Body of pancreas (tissue), 4 donors: ENCODE data around the gene LDLR. TPM values are rescaled to one million over a fixed set of nuclear protein-coding genes. Genes with fewer than 3 reads are reported as not detected.
"Not testable (repeated sequence)": the region's sequence is repeated elsewhere in the genome, so short reads cannot be mapped to it uniquely, and the experiment has no call there.

Experiments used
- ATAC-seq: fragments of 150-250 bp; one replicate; pipeline ENCODE4 v1.9.1; 2016
- DNase-seq, 4 donors: peaks; one replicate each; pipeline ENCODE4 v3.0.0-alpha.2; 2019
- H3K27ac ChIP-seq, 4 donors: fragments of 200-600 bp; sonication (generic); 1 replicate in 3 of 4; 2 replicates in 1 of 4; pipeline versions ENCODE4 v1.5.1 to v1.6.1; 2016 to 2019; ENCODE audit warnings: mild to moderate bottlenecking in 1 of 4, mixed read lengths in 1 of 4, moderate library complexity in 1 of 4
- H3K27me3 ChIP-seq, 2 donors: fragments of 200-600 bp; sonication (generic); one replicate each; pipeline ENCODE4 v1.6.0; 2016; ENCODE audit warnings: mild to moderate bottlenecking in 1 of 2
- H3K36me3 ChIP-seq, 2 donors: fragments of 200-600 bp; sonication (generic); replicated peaks in 1 of 2; 2 replicates each; pipeline ENCODE4 v1.5.1; 2016; ENCODE audit warnings: low read depth in 2 of 2; ENCODE audit not compliant: insufficient read depth in 1 of 2
- H3K4me1 ChIP-seq: fragments of 200-600 bp; sonication (generic); one replicate; pipeline ENCODE4 v1.6.0; 2016
- H3K4me3 ChIP-seq, 2 donors: fragments of 200-600 bp; sonication (generic); 1 replicate in 1 of 2; 2 replicates in 1 of 2; pipeline ENCODE4 v1.5.1; 2016 to 2019
- H3K9me3 ChIP-seq, 3 donors: fragments of 200-600 bp; sonication (generic); 1 replicate in 2 of 3; 2 replicates in 1 of 3; pipeline ENCODE4 v1.5.1; 2016
- POLR2A ChIP-seq, 3 donors: fragments of 450-650 bp; IDR thresholded peaks; one replicate each; pipeline ENCODE4 v1.6.1; 2016; ENCODE audit warnings: antibody characterized with exemption in 3 of 3, mild to moderate bottlenecking in 2 of 3
- WGBS, 2 donors: methylation state at CpG; one replicate each; pipeline ENCODE4 v1.1.5; 2017; 5-methylcytosine and 5-hydroxymethylcytosine counted together
- intact Hi-C: fragments of 100-400 bp; cut with DNase I; formaldehyde crosslinking; loops from one replicate; pipeline ENCODE4 v1.15.1; 2023
- total RNA-seq, 2 donors: library from RNA; depleted of rRNA; stranded (reverse); fragments of >200 nt; gene quantifications; one replicate each; pipeline ENCODE4 v1.1.0, GENCODE V29; 2016
- TF ChIP-seq, protein P1 (sequence below), 7 experiments: fragments of 450-650 bp in 4 of 7; fragments of 200-600 bp in 3 of 7; sonication (generic) in 3 of 7; IDR thresholded peaks; one replicate each; pipeline ENCODE4 v1.5.1; 2016 to 2019; ENCODE audit warnings: antibody characterized with exemption in 7 of 7

The LDLR gene
- total RNA-seq, 2 donors from 2014 or later: 18.9 to 105 TPM

GRCh38 chr19:11100049-11100448 is 10.8 kb downstream of the LDLR start:
- intact Hi-C loops: loop anchor here (10.0 kb wide), 1 partner anchor 165 kb away; no protein-coding TSS in a partner anchor
- H3K36me3 ChIP-seq: peaks cover 6 to 21% of the 10 kb centered on the region in 2 donors
- no peaks in the 10 kb centered on the region for H3K9me3 ChIP-seq
- no peaks in the 10 kb centered on the region for H3K27me3 ChIP-seq
- ATAC-seq (no peak), DNase-seq (no peak)
- no peak overlapping the region for H3K27ac ChIP-seq
- TF ChIP-seq POLR2A (IDR thresholded peaks at IDR 0.05): no peak
- TF ChIP-seq, protein P1, sequence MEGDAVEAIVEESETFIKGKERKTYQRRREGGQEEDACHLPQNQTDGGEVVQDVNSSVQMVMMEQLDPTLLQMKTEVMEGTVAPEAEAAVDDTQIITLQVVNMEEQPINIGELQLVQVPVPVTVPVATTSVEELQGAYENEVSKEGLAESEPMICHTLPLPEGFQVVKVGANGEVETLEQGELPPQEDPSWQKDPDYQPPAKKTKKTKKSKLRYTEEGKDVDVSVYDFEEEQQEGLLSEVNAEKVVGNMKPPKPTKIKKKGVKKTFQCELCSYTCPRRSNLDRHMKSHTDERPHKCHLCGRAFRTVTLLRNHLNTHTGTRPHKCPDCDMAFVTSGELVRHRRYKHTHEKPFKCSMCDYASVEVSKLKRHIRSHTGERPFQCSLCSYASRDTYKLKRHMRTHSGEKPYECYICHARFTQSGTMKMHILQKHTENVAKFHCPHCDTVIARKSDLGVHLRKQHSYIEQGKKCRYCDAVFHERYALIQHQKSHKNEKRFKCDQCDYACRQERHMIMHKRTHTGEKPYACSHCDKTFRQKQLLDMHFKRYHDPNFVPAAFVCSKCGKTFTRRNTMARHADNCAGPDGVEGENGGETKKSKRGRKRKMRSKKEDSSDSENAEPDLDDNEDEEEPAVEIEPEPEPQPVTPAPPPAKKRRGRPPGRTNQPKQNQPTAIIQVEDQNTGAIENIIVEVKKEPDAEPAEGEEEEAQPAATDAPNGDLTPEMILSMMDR (IDR thresholded peaks at IDR 0.05): no peak
- no peak overlapping the region for H3K4me3 ChIP-seq
- 83 to 88% methylated on average over 12 of the region's 12 CpGs for WGBS, 2 donors
- peaks cover 16% of the 10 kb centered on the region for H3K4me1 ChIP-seq

DNA sequence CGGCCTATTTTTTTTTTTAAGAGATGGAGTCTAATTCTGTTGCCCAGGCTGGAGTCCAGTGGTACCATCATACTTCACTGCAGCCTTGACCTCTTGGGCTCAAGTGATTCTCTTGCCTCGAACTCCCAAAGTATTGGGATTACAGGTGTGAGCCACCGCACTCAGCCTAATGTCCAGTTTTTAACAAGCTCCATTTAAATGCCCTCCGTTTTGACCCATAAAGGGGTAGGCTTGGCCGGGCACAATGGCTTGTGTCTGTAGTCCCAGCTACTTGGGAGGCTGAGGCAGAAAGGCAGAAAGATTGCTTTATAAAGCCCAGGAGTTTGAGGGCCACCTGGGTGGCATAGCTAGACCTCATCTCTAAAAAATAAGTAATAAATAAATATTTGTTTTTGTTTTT is 11.8 kb downstream of the LDLR start:
- Histone ChIP-seq H3K4me1 (peaks cover 6% of the 10 kb centered on the region), H3K9me3 (no peaks in the 10 kb centered on the region), H3K36me3 (peaks cover 7 to 28% of the 10 kb centered on the region in 2 donors), H3K27ac (no peak overlapping the region), H3K27me3 (no peaks in the 10 kb centered on the region), H3K4me3 (no peak overlapping the region)
- no peak for ATAC-seq
- DNase-seq: no peak
- TF ChIP-seq POLR2A (IDR thresholded peaks at IDR 0.05): no peak
- TF ChIP-seq, protein P1 (IDR thresholded peaks at IDR 0.05): no peak
- WGBS, 2 donors: 83 to 95% methylated on average over 5 of the region's 5 CpGs
- intact Hi-C loops: loop anchor here (10.0 kb wide), 1 partner anchor 166 kb away; no protein-coding TSS in a partner anchor

GRCh38 chr19:11102944-11103343 is 13.7 kb downstream of the LDLR start:
- TF ChIP-seq, protein P1 (IDR thresholded peaks at IDR 0.05): no peak
- TF ChIP-seq POLR2A (IDR thresholded peaks at IDR 0.05): no peak
- no peak for DNase-seq
- peak; percentile 21 for ATAC-seq
- H3K4me3 ChIP-seq: no peak overlapping the region
- H3K27me3 ChIP-seq: no peaks in the 10 kb centered on the region
- H3K4me1 ChIP-seq: no peaks in the 10 kb centered on the region
- H3K27ac ChIP-seq: no peak overlapping the region
- no peaks in the 10 kb centered on the region for H3K9me3 ChIP-seq
- 78 to 87% methylated on average over 15 to 16 of the region's 16 CpGs for WGBS, 2 donors
- peaks cover 26 to 38% of the 10 kb centered on the region in 2 donors for H3K36me3 ChIP-seq
- intact Hi-C loops: loop anchor here (10.0 kb wide), 1 partner anchor 168 kb away; no protein-coding TSS in a partner anchor

- intact Hi-C loops: loop anchor here (10.0 kb wide), 1 partner anchor 169 kb away; no protein-coding TSS in a partner anchor
- peaks cover 26 to 42% of the 10 kb centered on the region in 2 donors for H3K36me3 ChIP-seq
- H3K4me1 ChIP-seq, H3K27ac ChIP-seq, ATAC-seq, H3K4me3 ChIP-seq, H3K9me3 ChIP-seq, DNase-seq, H3K27me3 ChIP-seq: not testable (repeated sequence)
- 76 to 90% methylated on average over 9 to 10 of the region's 10 CpGs for WGBS, 2 donors
These were observed 14.4 kb downstream of the LDLR start for GRCh38 chr19:11103667-11104066.

DNA sequence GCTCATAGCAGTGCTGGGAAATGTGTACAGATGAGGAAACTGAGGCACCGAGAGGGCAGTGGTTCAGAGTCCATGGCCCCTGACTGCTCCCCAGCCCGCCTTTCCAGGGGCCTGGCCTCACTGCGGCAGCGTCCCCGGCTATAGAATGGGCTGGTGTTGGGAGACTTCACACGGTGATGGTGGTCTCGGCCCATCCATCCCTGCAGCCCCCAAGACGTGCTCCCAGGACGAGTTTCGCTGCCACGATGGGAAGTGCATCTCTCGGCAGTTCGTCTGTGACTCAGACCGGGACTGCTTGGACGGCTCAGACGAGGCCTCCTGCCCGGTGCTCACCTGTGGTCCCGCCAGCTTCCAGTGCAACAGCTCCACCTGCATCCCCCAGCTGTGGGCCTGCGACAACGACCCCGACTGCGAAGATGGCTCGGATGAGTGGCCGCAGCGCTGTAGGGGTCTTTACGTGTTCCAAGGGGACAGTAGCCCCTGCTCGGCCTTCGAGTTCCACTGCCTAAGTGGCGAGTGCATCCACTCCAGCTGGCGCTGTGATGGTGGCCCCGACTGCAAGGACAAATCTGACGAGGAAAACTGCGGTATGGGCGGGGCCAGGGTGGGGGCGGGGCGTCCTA is 15.9 kb downstream of the LDLR start:
- intact Hi-C loops: loop anchor here (10.0 kb wide), 1 partner anchor 170 kb away; no protein-coding TSS in a partner anchor
- 73 to 92% methylated on average over 6 to 35 of the region's 36 CpGs for WGBS, 2 donors
- DNase-seq (no peak), ATAC-seq (no peak)
- Histone ChIP-seq H3K27ac (no peak overlapping the region), H3K4me1 (no peaks in the 10 kb centered on the region), H3K4me3 (no peak overlapping the region), H3K36me3 (peaks cover 29 to 52% of the 10 kb centered on the region in 2 donors), H3K9me3 (no peaks in the 10 kb centered on the region), H3K27me3 (no peaks in the 10 kb centered on the region)
- TF ChIP-seq, protein P1 (IDR thresholded peaks at IDR 0.05): no peak
- no peak for TF ChIP-seq POLR2A (IDR thresholded peaks at IDR 0.05)
